Muscle of arm (tissue), 12 donors: ENCODE results near the gene SLC6A18. TPM values are rescaled to one million over a fixed set of nuclear protein-coding genes. Genes with fewer than 3 reads are reported as not detected.
"Not testable (repeated sequence)": the region's sequence is repeated elsewhere in the genome, so short reads cannot be mapped to it uniquely, and the experiment has no call there.

Source experiments
- DNase-seq: peaks from one replicate; pipeline ENCODE4 v3.0.0-alpha.2; 2013
- polyA plus RNA-seq, 12 donors: library from polyadenylated mRNA; unstranded; fragments of 120-200 nt; gene quantifications; one replicate each; pipeline ENCODE4 v1.2.1, GENCODE V29; 2013; ENCODE audit not compliant: insufficient read length in 12 of 12

Gene SLC6A18
- polyA plus RNA-seq, 12 donors = not detected

GRCh38 chr5:1290956-1291355, 65.8 kb downstream of the SLC6A18 start:
- DNase-seq = not testable (repeated sequence)

DNA sequence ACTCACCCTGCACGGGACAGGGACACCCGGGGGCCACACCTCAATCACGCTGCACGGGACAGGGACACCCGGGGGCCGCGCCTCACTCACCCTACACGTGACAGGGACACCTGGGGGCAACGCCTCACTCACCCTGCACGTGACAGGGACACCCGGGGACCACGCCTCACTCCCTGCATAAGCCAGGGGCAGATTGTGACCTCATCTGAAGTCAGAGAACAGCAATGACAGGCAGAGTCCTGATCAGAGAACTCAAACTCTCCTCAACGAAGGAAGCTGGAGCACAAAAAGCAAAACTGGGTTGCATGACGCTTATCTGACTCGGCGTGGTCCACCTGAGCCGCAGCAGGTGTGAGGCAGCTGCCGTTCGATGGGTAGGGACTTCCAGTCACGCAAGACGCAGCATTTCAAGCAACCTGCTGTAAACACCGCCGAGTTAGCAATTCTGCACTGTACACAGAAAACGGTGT, 66.5 kb downstream of the SLC6A18 start:
- DNase-seq = no peak

- DNase-seq = no peak
Measured at GRCh38 chr5:1292139-1292538, 67.0 kb downstream of the SLC6A18 start.

DNA sequence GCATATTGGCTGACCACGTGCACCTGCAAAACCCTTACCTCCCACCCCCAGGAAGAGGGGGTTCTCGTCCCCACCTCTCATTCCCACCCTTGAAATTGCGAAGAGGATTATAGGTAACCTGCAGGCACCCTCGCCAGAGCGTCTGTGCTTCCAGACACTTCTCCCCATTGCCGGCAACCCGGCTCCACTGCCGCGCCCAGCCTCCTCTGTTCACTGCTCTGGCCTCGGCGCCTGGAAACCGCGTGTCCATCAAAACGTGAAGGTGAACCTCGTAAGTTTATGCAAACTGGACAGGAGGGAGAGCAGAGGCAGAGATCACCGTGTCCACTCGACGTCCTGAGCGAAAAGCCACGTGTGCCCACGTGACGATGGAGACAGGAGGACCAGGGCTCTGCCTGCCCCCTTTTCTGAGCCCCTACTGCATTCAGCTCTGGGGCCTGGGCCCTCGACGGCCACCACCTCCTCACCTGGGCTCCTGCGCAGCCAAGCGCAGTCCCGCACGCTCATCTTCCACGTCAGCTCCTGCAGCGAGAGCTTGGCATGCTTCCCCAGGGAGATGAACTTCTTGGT, 67.8 kb downstream of the SLC6A18 start:
- no peak for DNase-seq

- DNase-seq = no peak
Measured at GRCh38 chr5:1293416-1294205, 68.4 kb downstream of the SLC6A18 start.

DNA sequence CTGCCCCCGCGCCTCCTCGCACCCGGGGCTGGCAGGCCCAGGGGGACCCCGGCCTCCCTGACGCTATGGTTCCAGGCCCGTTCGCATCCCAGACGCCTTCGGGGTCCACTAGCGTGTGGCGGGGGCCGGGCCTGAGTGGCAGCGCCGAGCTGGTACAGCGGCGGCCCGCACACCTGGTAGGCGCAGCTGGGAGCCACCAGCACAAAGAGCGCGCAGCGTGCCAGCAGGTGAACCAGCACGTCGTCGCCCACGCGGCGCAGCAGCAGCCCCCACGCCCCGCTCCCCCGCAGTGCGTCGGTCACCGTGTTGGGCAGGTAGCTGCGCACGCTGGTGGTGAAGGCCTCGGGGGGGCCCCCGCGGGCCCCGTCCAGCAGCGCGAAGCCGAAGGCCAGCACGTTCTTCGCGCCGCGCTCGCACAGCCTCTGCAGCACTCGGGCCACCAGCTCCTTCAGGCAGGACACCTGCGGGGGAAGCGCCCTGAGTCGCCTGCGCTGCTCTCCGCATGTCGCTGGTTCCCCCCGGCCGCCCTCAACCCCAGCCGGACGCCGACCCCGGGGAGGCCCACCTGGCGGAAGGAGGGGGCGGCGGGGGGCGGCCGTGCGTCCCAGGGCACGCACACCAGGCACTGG, 69.1 kb downstream of the SLC6A18 start:
- DNase-seq = no peak

- no peak for DNase-seq
Measured at GRCh38 chr5:1294835-1295649, 69.9 kb downstream of the SLC6A18 start, which contains the start of gene TERT. TERT (minus strand) TSS chr5:1295068; CDS start chr5:1294989, 79 bp downstream.

DNA sequence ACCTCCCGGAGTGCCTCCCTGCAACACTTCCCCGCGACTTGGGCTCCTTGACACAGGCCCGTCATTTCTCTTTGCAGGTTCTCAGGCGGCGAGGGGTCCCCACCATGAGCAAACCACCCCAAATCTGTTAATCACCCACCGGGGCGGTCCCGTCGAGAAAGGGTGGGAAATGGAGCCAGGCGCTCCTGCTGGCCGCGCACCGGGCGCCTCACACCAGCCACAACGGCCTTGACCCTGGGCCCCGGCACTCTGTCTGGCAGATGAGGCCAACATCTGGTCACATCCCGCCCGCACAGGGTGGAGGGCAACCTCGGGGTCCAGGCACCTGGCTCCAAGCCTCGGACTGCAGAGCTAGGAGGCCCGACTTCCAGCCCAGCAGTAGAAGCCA, 70.5 kb downstream of the SLC6A18 start:
- no peak for DNase-seq

Other genes with a start within 250 kb of the SLC6A18 start
- 10 to 100 TPM in 1 of 12 donors, 1 to 10 TPM in 9, under 1 TPM in 1, not detected in 1; 0.96 to 32.3 (median 1.7) TPM for gene NKD2, start 216.6 kb upstream of the SLC6A18 start, polyA plus RNA-seq
- gene SLC12A7, start 113.3 kb upstream of the SLC6A18 start, polyA plus RNA-seq = 10 to 100 TPM in 3 of 12 donors, 1 to 10 TPM in 8, not detected in 1; 6.5 to 19.8 (median 8.5) TPM
- 1 to 10 TPM in 1 of 12 donors, under 1 TPM in 6, not detected in 5; 0.03 to 5.2 (median 0.07) TPM for gene SLC6A19, start 23.8 kb upstream of the SLC6A18 start, polyA plus RNA-seq
- under 1 TPM in 1 of 12 donors, not detected in 11; 0.22 TPM for gene TERT, start 69.7 kb downstream of the SLC6A18 start, polyA plus RNA-seq
- 10 to 100 TPM in 11 of 12 donors, not detected in 1; 25.9 to 65.9 (median 55.9) TPM for gene CLPTM1L, start 119.7 kb downstream of the SLC6A18 start, polyA plus RNA-seq
- not detected for gene SLC6A3, start 220.1 kb downstream of the SLC6A18 start, polyA plus RNA-seq